Hypothalamus (tissue), 51 donors: ENCODE measurements around the gene TPD52L1.

ENCODE experiments used
- DNase-seq, 51 donors: peaks; one replicate each; lab custom pipeline; 2025; lab: John Stamatoyannopoulos, UW

The TPD52L1 gene

GRCh38 chr6:125231574-125232343 is 78.2 kb downstream of the TPD52L1 start:
- DNase-seq, result no peak

DNA sequence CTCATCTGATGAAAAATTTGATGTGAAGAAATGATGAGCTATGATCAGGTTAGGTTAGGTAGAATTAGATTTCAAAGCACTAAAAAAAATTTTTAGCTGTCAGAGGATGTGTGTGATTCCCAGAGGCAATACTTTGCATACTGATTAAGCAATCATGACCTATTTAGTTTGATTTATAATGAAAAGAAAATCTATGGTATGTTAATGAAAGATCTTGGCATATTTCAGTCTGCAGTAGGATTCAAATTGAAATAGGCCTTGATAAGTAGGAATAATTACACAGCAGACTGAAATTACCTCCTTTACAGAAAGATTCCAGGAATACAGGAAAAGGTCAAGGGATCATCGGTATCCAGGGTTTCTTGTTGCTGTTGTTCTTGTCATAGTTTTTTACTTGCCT is 78.9 kb downstream of the TPD52L1 start:
- DNase-seq, result no peak

DNA sequence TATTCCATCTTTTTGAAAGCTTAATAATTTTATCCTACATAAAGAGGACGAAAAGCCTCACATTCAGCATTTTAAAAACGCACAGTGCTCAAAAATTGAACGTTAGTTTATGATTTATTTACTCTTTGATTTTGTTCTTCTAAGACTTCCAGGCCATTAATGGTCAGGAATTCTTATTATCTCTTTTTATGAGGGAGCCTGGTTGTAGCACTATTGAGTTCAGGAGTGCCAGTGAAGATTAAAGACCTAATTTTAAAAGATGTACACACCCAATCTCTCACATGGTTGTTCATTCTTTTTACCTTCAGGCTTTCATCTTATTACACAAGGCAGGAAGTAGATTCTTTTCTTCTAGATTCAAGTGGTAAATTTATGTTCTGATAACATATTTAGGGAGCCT is 79.6 kb downstream of the TPD52L1 start:
- DNase-seq, result no peak

DNA sequence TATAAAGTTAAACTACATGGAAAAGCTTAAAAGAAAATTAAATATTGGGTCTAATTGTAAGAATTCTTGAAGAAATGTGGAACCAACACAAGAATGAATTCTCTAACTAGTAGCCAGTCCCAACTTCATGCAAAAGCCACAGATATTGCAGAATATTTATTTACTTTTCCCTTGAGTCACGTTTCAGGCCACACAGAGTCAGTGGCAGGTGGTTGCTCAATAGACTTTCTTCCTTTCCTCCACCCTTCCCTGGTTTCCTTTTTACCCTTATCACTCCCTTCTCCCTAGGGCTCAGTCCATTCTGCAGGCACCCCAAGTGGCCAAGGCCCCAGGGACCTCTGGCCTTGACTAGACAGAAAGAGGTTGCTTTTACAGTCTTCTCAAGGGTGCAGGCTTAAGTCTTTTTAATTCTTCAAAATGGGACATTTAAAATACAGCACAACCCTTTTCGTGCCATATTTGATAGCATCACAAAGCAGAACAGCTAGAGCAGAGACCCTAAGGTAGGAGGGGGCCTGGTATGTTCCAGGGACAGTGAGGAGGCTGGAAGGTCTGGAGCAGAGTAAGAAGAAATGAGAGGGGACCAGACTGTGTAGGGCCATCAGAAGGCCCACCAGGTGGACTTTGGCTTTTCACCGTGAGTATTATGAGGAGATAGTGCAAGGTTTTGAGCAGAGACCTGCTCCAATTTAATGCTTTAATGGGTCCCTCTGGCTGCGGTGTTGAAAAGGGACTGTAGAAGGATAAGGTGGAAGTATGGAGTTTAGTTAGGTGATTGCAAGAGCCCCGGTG is 83.2 kb downstream of the TPD52L1 start:
- no peak for DNase-seq

- DNase-seq, result no peak
Measured at GRCh38 chr6:125237764-125238163, 84.2 kb downstream of the TPD52L1 start.

- DNase-seq, result no peak
Measured at GRCh38 chr6:125245109-125245508, 91.5 kb downstream of the TPD52L1 start.

GRCh38 chr6:125245523-125246264 is 92.1 kb downstream of the TPD52L1 start:
- DNase-seq, result no peak

GRCh38 chr6:125246566-125246965 is 93.0 kb downstream of the TPD52L1 start:
- no peak for DNase-seq

- no peak for DNase-seq
Measured at GRCh38 chr6:125248136-125248535, 94.6 kb downstream of the TPD52L1 start.

GRCh38 chr6:125250511-125250910 is 96.9 kb downstream of the TPD52L1 start:
- no peak for DNase-seq

DNA sequence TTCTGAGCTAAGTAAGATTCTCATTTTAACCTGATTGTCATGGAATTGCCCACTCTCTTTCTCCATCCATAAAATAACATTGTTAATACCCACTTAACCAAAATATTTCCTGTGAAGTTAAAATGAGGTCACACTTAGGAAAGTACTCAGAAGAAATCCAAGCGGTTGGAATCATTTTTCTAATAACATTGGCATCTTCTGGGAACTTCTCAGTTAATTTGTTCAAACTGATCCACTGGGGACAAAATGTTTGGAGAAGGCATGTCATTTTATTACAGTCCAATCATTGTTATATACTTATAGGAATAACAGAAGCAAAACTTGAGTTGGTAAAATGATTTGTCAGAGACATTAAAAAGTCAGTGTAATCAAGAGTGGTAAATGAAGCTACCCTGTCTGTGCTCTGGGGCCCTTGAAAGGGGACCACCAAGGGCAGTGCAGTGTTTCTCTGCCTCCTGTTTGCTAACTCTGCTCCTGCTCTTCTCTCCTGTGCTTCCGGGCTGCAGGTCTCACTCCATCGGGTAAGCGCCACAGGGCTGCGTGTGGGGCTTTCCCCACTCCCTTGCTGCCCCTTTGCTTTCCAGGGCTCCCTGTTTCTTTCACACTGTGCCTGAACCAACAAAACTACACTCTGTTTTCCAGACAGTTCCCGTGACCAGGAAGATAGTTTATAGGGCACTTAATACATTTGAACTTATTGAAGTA is 98.1 kb downstream of the TPD52L1 start:
- no peak for DNase-seq

DNA sequence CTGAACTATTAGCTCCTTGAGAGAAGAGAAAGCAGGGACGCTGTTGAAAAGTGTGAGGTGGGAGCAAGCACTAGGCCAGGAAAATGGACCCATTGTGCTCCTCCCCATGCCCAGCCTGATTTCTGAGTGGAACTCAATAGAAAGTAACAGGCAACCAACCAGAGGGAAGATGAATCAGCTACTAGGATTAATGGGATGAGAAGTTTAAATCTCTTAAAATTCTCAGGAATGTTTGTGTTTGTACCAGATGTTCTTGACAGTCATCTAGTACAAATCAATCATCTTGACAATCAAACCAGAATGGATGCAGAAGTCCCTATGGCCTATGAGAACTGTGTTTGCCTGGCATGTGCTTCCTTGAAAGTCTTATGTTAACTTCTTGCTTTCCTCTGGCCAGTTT is 99.3 kb downstream of the TPD52L1 start:
- no peak for DNase-seq

DNA sequence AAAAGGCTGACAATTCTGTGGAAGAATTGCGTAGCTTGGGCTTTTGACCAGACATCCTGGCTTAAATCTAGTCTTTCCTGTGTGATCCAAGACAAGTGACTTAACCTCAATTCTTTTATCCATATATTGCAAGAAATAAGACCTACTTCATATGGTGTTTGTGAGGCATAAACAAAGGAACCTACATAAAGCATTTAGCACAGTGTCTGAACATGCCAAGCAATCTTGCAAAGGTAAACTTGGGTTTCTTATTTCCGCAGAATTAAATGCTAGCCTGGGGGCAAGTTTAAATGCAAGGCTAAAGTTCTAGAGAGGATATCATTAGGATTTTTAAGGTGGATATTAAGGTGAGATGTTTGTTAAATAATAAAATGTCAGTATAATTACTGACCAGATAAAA is 100.3 kb downstream of the TPD52L1 start:
- no peak for DNase-seq

DNA sequence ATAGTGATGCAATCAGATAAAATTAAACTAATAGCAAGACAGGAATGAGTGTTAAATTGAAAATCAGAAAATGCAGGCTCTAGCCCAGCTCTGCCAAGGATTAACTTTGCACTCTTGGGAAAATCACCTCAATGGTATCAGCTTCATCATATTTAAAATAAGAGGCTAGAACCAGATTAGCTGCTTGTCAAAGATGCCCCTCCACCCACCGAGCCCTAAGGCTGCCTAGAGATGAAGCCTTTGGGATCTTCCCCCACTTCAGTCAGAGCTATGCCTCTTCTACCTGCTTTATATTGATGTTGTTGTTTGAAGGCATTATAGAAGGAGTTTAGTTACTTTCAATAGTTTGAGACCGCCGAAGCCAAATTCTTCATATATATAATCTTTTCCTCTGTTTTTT is 100.7 kb downstream of the TPD52L1 start:
- no peak for DNase-seq

GRCh38 chr6:125255201-125255600 is 101.6 kb downstream of the TPD52L1 start:
- DNase-seq, result no peak

DNA sequence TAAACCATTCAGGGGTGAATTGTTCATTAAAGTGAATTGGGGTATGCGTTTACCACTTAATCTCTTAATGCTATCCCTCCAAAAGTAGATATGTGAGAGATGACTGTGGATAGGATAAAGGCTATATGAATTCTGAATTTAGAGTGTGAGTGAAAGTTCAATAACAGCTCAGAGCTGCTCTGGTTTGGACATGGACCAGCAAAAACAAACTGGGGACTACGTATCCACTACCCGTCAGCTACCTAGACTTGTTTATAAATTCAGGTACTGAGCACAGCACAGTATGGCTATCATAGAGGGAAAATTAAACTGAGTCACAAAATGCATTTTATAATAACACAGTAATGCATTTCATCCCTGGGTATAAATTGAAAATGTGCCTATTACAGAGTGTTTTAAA is 103.8 kb downstream of the TPD52L1 start:
- DNase-seq, result no peak

- no peak for DNase-seq
Measured at GRCh38 chr6:125258651-125259353, 105.2 kb downstream of the TPD52L1 start.

- no peak for DNase-seq
Measured at GRCh38 chr6:125259354-125259736, 105.8 kb downstream of the TPD52L1 start.

DNA sequence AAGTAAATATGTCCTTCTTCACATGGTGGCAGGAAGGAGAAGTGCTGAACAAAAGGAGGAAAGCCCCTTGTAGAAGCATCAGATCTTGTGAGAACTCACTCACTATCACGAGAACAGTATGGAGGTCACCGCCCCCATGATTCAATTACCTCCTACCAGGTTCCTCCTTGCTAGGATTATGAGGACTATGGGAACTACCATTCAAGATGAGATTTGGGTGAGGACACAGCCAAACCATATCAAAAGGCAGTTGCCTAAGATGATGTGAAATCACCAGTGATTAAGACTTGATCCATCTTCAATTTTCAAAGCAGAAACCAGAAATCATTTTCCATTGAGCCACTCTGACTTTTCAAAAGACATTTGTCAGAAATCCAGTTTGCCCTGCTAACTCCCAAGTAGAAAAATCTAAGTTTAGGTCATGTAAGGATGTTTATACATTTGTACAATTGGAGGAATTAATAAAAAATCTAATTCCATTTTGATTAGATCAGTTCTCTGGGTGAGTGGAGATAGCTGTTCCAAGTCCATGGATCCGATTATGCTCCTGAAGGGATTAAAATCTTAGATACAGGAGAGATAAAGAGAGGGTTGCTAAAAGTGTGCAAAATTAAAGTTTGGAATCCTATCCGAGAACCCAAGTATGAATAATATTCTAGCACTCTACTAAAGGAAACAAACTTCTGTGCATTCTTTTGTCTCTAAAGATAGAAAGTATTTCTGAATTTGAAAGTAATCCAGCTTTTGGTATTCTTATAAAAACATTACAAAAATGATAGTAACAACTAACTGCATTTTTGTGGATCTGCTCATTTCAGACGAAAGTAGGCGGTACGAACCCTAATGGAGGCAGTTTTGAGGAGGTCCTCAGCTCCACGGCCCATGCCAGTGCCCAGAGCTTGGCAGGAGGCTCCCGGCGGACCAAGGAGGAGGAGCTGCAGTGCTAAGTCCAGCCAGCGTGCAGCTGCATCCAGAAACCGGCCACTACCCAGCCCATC is 108.7 kb downstream of the TPD52L1 start:
- DNase-seq, result no peak
